SIG-M5 (cell line): ENCODE data around the gene ALOX15.
"Not testable (repeated sequence)": the region's sequence is repeated elsewhere in the genome, so short reads cannot be mapped to it uniquely, and the experiment has no call there.

Experiments
- DNase-seq: peaks from one replicate; lab custom pipeline; 2025; lab: John Stamatoyannopoulos, UW

ALOX15 gene

DNA sequence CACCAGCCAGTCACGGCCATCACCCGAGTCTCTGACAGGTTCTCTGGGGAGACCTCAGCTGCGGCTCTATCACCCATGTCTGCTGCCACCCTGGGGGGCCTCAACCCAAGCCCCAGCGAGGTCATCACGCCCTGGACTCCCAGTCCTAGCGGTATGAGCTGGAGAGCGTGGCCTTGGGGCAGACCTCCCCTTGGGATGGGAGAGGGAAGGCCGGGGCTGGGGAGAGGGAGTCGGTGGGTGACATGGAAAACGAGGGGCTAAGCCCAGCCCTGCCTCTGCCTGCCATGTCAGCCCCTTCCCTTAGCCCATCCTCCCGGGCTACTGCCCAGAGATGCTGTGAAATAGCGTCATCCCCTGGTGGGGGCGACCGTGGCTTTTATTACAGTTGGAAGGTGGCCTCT lies 48.5 kb downstream of the ALOX15 start:
- DNase-seq = no peak

- DNase-seq = no peak
Observed at GRCh38 chr17:4592240-4593005, 49.1 kb downstream of the ALOX15 start.

- DNase-seq = no peak
Observed at GRCh38 chr17:4591529-4591928, 49.9 kb downstream of the ALOX15 start.

GRCh38 chr17:4590981-4591453 lies 50.5 kb downstream of the ALOX15 start:
- DNase-seq = no peak

- not testable (repeated sequence) for DNase-seq
Observed at GRCh38 chr17:4590042-4590441, 51.4 kb downstream of the ALOX15 start.

DNA sequence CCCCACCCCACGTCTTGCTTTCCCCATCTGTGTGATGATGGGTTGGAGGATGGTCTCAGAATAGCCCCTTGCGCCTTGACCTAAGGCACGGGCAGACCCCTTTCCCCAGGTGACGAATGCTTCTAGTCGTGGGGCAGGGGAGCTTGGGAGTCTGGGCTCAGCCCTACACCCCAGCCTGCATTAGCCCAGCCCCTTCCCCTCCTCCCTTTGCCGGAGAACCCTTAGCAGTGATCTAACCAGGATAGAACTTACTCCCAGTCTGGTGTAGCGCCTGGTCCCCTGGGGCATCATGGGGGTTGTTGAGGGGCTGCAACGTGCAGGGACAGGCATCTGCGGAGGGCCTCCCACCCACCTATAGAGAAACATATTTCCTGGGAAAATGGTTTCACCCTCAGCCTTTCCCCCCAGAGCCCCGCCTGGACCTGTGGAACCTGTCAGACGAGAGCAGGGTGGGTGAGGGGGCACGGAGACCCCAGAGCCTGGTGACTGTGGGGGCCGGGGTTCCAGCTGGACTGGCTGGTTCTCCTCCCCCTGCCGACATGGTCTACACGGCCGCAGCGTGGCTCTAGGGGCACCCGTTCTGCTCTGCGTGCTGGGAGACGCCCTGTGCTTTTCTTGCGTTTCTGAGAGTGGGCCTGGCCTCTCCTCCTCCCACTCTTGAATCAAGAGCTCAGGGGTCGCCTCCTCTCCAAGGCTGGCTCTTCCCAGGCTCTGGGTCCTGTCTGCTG lies 52.4 kb downstream of the ALOX15 start:
- no peak for DNase-seq

DNA sequence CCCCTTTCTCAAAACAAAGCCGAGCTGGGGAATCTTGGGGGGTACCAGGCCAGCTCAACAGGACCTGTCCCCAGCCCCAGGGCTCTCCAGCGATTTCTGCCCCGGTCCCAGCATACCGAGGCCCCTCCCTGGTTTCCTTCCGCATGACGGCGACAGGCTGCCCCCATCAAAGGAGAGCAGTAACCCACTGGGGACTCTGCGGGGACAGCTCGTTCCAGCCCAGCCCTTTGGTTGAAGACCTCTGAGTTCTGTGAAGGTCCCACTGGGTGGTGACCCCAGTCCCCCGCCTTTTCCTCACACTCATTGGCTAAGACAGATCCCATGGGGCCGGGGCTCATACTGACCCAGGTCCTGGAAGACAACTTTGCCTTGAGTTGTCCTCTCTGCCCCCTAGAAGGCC lies 53.1 kb downstream of the ALOX15 start:
- DNase-seq = no peak

GRCh38 chr17:4587803-4588202 lies 53.7 kb downstream of the ALOX15 start:
- DNase-seq = no peak

- DNase-seq = no peak
Observed at GRCh38 chr17:4587195-4587594, 54.3 kb downstream of the ALOX15 start.

- no peak for DNase-seq
Observed at GRCh38 chr17:4586043-4586442, 55.4 kb downstream of the ALOX15 start.

GRCh38 chr17:4585638-4585994 lies 55.9 kb downstream of the ALOX15 start:
- DNase-seq = no peak

DNA sequence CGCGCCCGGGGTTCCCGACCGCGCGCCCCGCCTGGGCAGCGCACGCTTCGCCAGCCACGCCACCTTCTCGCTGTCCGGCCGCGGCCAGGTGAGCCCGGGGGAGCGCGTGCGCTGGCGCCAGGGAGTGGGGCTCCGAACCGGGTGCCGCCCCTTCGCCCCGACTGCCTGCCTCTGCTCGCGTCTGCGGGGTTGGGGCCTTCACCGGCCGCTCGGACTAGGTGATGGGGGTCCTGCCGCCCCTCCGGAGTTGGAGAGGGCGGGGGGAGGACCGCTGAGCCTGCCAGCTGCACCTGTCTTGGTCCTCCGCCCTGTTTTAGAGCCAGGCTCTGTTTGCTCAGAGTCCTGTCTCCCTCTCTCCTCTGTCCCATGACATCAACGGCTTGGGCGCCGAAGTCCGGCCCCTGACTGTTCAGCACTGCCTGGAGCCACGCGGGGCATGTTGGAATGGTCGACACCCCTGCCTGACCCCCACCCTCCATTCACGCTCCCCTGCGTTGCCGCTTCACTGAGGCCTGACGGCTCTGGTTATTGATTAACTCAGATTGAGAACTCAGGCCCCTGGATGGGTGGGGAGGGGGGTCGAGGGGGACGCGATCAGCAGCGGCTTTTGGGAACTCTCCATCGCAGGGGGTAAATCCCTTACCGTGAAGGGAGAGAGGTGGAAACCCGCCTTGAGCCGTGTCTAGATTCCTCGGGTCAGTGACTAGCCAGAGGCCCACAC lies 56.4 kb downstream of the ALOX15 start:
- no peak for DNase-seq

DNA sequence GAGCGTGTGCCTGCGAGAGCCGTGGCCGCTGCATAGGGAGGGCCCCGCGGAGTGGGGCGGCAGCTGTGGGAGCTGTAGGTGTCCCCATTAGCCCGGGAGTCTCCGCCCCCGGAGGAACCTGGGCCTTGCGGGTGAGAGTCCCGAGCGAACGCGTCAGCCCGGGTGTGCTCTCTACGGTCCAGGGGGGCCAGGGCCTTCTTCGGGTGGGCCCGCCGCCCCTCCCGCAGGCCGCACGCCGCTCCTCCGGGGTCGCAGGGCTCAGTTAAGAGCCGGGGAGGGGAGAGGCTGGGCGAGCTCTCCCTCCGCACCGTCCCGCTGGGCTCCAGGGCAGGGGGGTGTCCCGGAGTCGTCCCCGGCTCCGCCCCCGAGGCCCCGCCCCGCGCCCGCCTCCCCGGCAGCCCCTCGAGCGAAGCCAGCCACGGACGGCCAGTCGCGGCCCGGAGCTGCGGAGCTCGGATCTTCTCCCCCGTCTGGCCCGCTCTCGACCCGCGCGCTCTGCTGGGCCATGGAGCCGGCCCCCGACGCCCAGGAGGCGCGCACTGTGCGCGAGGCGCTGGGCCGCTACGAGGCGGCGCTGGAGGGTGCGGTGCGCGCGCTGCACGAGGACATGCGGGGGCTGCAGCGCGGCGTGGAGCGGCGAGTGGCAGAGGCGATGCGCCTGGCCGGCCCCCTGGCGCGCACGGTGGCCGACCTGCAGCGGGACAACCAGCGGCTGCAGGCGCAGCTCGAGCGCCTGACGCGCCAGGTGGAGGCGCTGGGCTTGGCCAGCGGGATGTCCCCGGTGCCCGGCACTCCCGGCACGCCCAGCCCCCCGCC lies 57.2 kb downstream of the ALOX15 start, which contains the start of gene SMTNL2:
Gene SMTNL2, plus strand, starts transcription at position 429 of the 816 bp plus-strand sequence. Its CDS starts 77 bp downstream, at position 506.
- DNase-seq = no peak

DNA sequence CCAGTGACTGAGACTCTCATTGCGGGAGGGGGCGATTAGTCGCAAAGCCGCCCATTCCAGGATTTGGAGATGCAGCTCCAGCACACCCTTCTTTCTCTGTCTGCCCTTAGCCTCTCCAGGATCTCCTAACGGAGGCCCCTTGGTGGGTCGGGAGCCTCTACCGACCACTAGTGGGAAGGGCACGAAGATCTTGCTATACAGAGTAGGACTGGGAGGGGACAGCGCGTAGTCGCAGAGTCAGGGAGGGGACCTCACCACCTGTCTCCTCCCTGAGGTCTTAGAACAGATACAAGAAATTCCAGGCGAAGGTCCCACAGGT lies 57.7 kb downstream of the ALOX15 start:
- DNase-seq = no peak

GRCh38 chr17:4583206-4583605 lies 58.3 kb downstream of the ALOX15 start:
- no peak for DNase-seq

- DNase-seq = no peak
Observed at GRCh38 chr17:4582691-4583090, 58.8 kb downstream of the ALOX15 start.

- no peak for DNase-seq
Observed at GRCh38 chr17:4582101-4582501, 59.4 kb downstream of the ALOX15 start.
